Measurements from ENCODE around the gene BICD2. TPM values are rescaled to one million over a fixed set of nuclear protein-coding genes. Genes with fewer than 3 reads are reported as not detected.

The BICD2 gene
- total and polyA plus RNA-seq, 9 of the 15 experiments (the other 6 are each of a cell fraction or from before 2014, with no cell fraction given) = 3.6 to 23.4 (median 11.8) TPM

- TF ChIP-seq LARP7 (IDR thresholded peaks at IDR 0.05) (no peak), THAP12 (CRISPR knock-in tag; IDR thresholded peaks at IDR 0.05) (no peak), TAF7 (tag; IDR thresholded peaks at IDR 0.05) (no peak), C11orf30 (IDR thresholded peaks at IDR 0.05; ENCODE audit: low read depth) (peak; percentile 68), HDAC1 (IDR thresholded peaks at IDR 0.05) (no peak), FOXO4 (CRISPR knock-in tag; IDR thresholded peaks at IDR 0.05) (no peak), E2F4 (CRISPR knock-in tag; IDR thresholded peaks at IDR 0.05; ENCODE audit: low read depth) (no peak), ZNF76 (CRISPR knock-in tag; IDR thresholded peaks at IDR 0.05; ENCODE audit: borderline replicate concordance) (no peak), PHB2 (IDR thresholded peaks at IDR 0.05; ENCODE audit: low read depth) (no peak), KDM4B (IDR thresholded peaks at IDR 0.05; ENCODE audit: borderline replicate concordance in 2 of 2, low read depth in 1 of 2) (no peak), PTBP1 (IDR thresholded peaks at IDR 0.05; ENCODE audit: low read depth, low read length) (no peak), ZNF316 (IDR thresholded peaks at IDR 0.05) (peak; percentile 14; the same call in 1 of the 2 replicates), CXXC5 (CRISPR knock-in tag; IDR thresholded peaks at IDR 0.05) (no peak), KAT2B (IDR thresholded peaks at IDR 0.05; ENCODE audit: low read depth, low read length) (no peak), CTBP1 (IDR thresholded peaks at IDR 0.05; ENCODE audit: borderline replicate concordance) (no peak), ETS1 (conservative IDR thresholded peaks at IDR 0.05; ENCODE audit: control insufficient read depth, low read depth, low read length) (no peak), NR1H2 (CRISPR knock-in tag; IDR thresholded peaks at IDR 0.05) (no peak), SP1 (CRISPR knock-in tag; IDR thresholded peaks at IDR 0.05) (no peak), PHF8 (IDR thresholded peaks at IDR 0.05; ENCODE audit: borderline replicate concordance, low read length) (no peak), NCOR1 (IDR thresholded peaks at IDR 0.05) (no peak), MAFF (IDR thresholded peaks at IDR 0.05; ENCODE audit: low read length) (0 out of 2 replicates have a peak, but pooled peaks have one; percentile 15), FOXK1 (CRISPR knock-in tag; IDR thresholded peaks at IDR 0.05; ENCODE audit: borderline replicate concordance) (no peak), ZNF239 (CRISPR knock-in tag; IDR thresholded peaks at IDR 0.05) (no peak), SMARCE1 (IDR thresholded peaks at IDR 0.05) (no peak)
Measured at GRCh38 chr9:92747459-92748232, 17.0 kb downstream of the BICD2 start (continued).
